HepG2 (cell line): ENCODE results near the gene ZFP36L2. TPM values are rescaled to one million over a fixed set of nuclear protein-coding genes. Genes with fewer than 3 reads are reported as not detected.
A peak's percentile ranks its signal among the peaks of the same experiment; 100 is the strongest.

Source experiments
- ATF6 ChIP-seq: sonication (generic); formaldehyde crosslinking; conservative IDR thresholded peaks from 2 replicates; pipeline ENCODE4 v1.4.0; 2020; ENCODE audit warnings: missing genetic modification reagents
- CBFB ChIP-seq: sonication (generic); formaldehyde crosslinking; IDR thresholded peaks from 2 replicates; pipeline ENCODE4 v1.4.0; 2020; ENCODE audit warnings: missing genetic modification reagents
- CREBL2 ChIP-seq: sonication (generic); formaldehyde crosslinking; IDR thresholded peaks from 2 replicates; pipeline ENCODE4 v1.8.1; 2023; ENCODE audit warnings: missing genetic modification reagents, mild to moderate bottlenecking, borderline replicate concordance
- FOSL1 ChIP-seq: sonication (generic); formaldehyde crosslinking; IDR thresholded peaks from 2 replicates; pipeline ENCODE4 v1.9.0; 2021; ENCODE audit warnings: missing genetic modification reagents, borderline replicate concordance
- FOXJ3 ChIP-seq: sonication (generic); formaldehyde crosslinking; IDR thresholded peaks from 2 replicates; pipeline ENCODE4 v1.4.0; 2020; ENCODE audit warnings: missing genetic modification reagents, mild to moderate bottlenecking, borderline replicate concordance
- HNRNPL ChIP-seq: fragments of 200-400 bp; formaldehyde crosslinking; IDR thresholded peaks from 2 replicates; pipeline ENCODE4 v1.6.1; 2017; ENCODE audit warnings: mild to moderate bottlenecking, low read depth, low read length
- HOXA3 ChIP-seq: sonication (generic); formaldehyde crosslinking; IDR thresholded peaks from 2 replicates; pipeline ENCODE4 v1.5.0; 2020; ENCODE audit warnings: missing genetic modification reagents
- HOXA7 ChIP-seq: sonication (generic); formaldehyde crosslinking; IDR thresholded peaks from 2 replicates; pipeline ENCODE4 v1.8.1; 2022; ENCODE audit warnings: mild to moderate bottlenecking, missing genetic modification reagents, moderate library complexity
- KAT2B ChIP-seq: fragments of 150-350 bp; IDR thresholded peaks from 2 replicates; pipeline ENCODE4 v1.6.1; 2014; ENCODE audit warnings: low read depth, low read length, borderline replicate concordance
- KLF11 ChIP-seq: IDR thresholded peaks from 2 replicates; pipeline ENCODE4 v1.6.1; 2016; ENCODE audit warnings: missing compliant biosample characterization
- KLF15 ChIP-seq: sonication (generic); formaldehyde crosslinking; IDR thresholded peaks from 2 replicates; pipeline ENCODE4 v1.8.1; 2023; ENCODE audit warnings: borderline replicate concordance, mild to moderate bottlenecking, inconsistent platforms, missing genetic modification reagents, mixed read lengths
- MLLT10 ChIP-seq: sonication (generic); formaldehyde crosslinking; IDR thresholded peaks from 2 replicates; pipeline ENCODE4 v1.4.0; 2020; ENCODE audit warnings: missing genetic modification reagents
- MNT ChIP-seq: fragments of 450-650 bp; IDR thresholded peaks from 2 replicates; pipeline ENCODE4 v1.6.1; 2016
- MXI1 ChIP-seq: IDR thresholded peaks from 3 replicates; pipeline ENCODE4 v1.6.1; 2012; ENCODE audit warnings: low read depth, low read length, inconsistent platforms, borderline replicate concordance
- NR2F1 ChIP-seq, 2 experiments: fragments of 450-650 bp in 1 of 2; formaldehyde crosslinking in 1 of 2; IDR thresholded peaks; 2 replicates each; pipeline versions ENCODE4 v1.5.0 to v1.6.1; 2016 to 2020; ENCODE audit warnings: mild to moderate bottlenecking in 1 of 2, missing compliant biosample characterization in 1 of 2, missing genetic modification reagents in 1 of 2, moderate library complexity in 1 of 2
- PCBP1 ChIP-seq: fragments of 200-400 bp; formaldehyde crosslinking; IDR thresholded peaks from 2 replicates; pipeline ENCODE4 v1.6.1; 2017; ENCODE audit warnings: mild to moderate bottlenecking, low read depth, low read length, borderline replicate concordance
- PRPF4 ChIP-seq: fragments of 200-400 bp; formaldehyde crosslinking; IDR thresholded peaks from 2 replicates; pipeline ENCODE4 v1.6.1; 2016; ENCODE audit warnings: low read length, low read depth; ENCODE audit not compliant: poor library complexity, severe bottlenecking
- REXO4 ChIP-seq: sonication (generic); formaldehyde crosslinking; IDR thresholded peaks from 2 replicates; pipeline ENCODE4 v1.8.0; 2022; ENCODE audit warnings: missing genetic modification reagents, mild to moderate bottlenecking, borderline replicate concordance
- SALL2 ChIP-seq: sonication (generic); formaldehyde crosslinking; IDR thresholded peaks from 2 replicates; pipeline ENCODE4 v1.8.1; 2023; ENCODE audit warnings: mild to moderate bottlenecking, missing genetic modification reagents, inconsistent platforms
- ZBTB37 ChIP-seq: sonication (generic); formaldehyde crosslinking; IDR thresholded peaks from 2 replicates; pipeline ENCODE4 v1.4.0; 2020; ENCODE audit warnings: mild to moderate bottlenecking, missing genetic modification reagents
- ZNF660 ChIP-seq: sonication (generic); formaldehyde crosslinking; IDR thresholded peaks from 2 replicates; pipeline ENCODE4 v1.5.1; 2020; ENCODE audit warnings: mild to moderate bottlenecking, low read depth, missing genetic modification reagents, borderline replicate concordance
- ZNF83 ChIP-seq: sonication (generic); formaldehyde crosslinking; IDR thresholded peaks from 2 replicates; pipeline ENCODE4 v1.4.0; 2020; ENCODE audit warnings: missing genetic modification reagents, mild to moderate bottlenecking, borderline replicate concordance
- polyA plus RNA-seq, 8 experiments: library from polyadenylated mRNA; depleted of rRNA in 3 of 8; stranded (reverse) in 7 of 8; unstranded in 1 of 8; fragments of >200 nt; fragmentation: Illumina TruSeq in 4 of 8; extraction: Trizol in 4 of 8; gene quantifications; 2 replicates each; pipeline versions ENCODE4 v1.2.1 to v1.2.3, GENCODE V29; 2011 to 2016; ENCODE audit warnings: low read depth in 4 of 8, missing spikeins in 1 of 8, mixed read lengths in 1 of 8; ENCODE audit not compliant: insufficient read depth in 1 of 8
- total RNA-seq, 5 experiments: library from RNA; depleted of rRNA; stranded (reverse); fragments of >200 nt; fragmentation: Illumina TruSeq; extraction: Trizol; gene quantifications; 2 replicates each; pipeline ENCODE4 v1.2.3, GENCODE V29; 2016; ENCODE audit warnings: low read depth in 1 of 5
- TF ChIP-seq, protein P1 (sequence below): sonication (generic); formaldehyde crosslinking; IDR thresholded peaks from 2 replicates; pipeline ENCODE4 v1.4.0; 2020; ENCODE audit warnings: mild to moderate bottlenecking, missing genetic modification reagents

Gene ZFP36L2
- total and polyA plus RNA-seq, 2 of the 13 experiments (the other 11 are each of a cell fraction or from before 2014, with no cell fraction given), result 11.2 to 21.8 TPM

DNA sequence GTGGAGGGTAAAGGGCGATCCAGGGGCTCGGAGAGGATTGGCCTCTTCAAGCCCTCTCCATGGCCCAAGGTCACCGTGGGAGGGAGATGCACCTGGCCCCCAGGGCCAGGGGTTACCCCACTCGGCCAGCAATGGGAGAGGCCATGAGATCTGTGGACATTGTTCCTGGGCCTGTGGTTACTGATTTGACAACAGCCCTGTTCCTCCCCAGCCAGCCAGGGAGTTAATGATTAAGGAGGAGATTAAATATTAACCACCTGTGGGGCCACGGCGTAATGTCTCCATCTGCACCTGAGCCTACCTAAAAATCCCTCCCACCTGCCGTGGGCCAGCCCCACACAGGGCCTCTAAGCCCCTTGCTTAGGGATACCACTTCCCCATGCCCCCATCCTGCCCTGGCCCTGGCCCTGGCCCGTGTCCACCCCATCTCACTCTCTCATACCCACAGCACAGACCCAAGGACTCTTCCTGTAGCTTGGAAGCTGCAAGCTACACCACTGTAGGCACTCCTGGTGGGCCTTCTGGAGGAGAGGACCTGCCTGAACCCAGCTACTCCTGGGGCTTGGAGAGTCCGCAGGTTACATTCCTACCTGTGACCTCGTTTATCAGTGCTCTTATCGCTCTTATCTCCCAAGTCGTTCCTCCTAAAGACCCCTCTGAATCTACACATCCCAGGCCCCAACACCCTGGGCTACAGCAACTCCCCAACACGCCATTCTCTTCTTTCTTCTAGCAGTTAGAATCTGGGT is 32.1 kb downstream of the ZFP36L2 start (continued):
- TF ChIP-seq HOXA3 (CRISPR knock-in tag) (peak; percentile 95), MNT (0 out of 2 replicates have a peak, but pooled peaks have one; percentile 18), ZNF83 (CRISPR knock-in tag) (no peak), CREBL2 (no peak), HOXA7 (CRISPR knock-in tag) (no peak), MXI1 (peak; percentile 48; the same call in 1 of the 3 replicates), KLF11 (CRISPR knock-in tag) (no peak), ATF6 (no peak; the same call in 1 of the 2 replicates), PCBP1 (0 out of 2 replicates have a peak, but pooled peaks have one; percentile 29), FOXJ3 (CRISPR knock-in tag) (peak; percentile 95; the same call in 1 of the 2 replicates), NR2F1 (CRISPR knock-in tag; IDR thresholded peaks at IDR 0.05) (peak; percentile 95 to 98), MLLT10 (CRISPR knock-in tag) (no peak), REXO4 (CRISPR knock-in tag) (no peak), ZBTB37 (CRISPR knock-in tag) (peak; percentile 79; the same call in 1 of the 2 replicates), KLF15 (CRISPR knock-in tag) (0 out of 2 replicates have a peak, but pooled peaks have one; percentile 85), KAT2B (no peak), ZNF660 (CRISPR knock-in tag) (no peak), FOSL1 (CRISPR knock-in tag) (no peak), HNRNPL (peak; percentile 83), CBFB (peak; percentile 95), PRPF4 (no peak), SALL2 (CRISPR knock-in tag) (peak; percentile 77)
- TF ChIP-seq, protein P1, sequence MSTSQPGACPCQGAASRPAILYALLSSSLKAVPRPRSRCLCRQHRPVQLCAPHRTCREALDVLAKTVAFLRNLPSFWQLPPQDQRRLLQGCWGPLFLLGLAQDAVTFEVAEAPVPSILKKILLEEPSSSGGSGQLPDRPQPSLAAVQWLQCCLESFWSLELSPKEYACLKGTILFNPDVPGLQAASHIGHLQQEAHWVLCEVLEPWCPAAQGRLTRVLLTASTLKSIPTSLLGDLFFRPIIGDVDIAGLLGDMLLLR (CRISPR knock-in tag), result 0 out of 2 replicates have a peak, but pooled peaks have one; percentile 69
